ENCODE data around the gene ZBTB16. TPM values are rescaled to one million over a fixed set of nuclear protein-coding genes. Genes with fewer than 3 reads are reported as not detected.

ZBTB16 gene
- total RNA-seq, 1 experiment from 2014 or later: 0.21 TPM

- POLR2A ChIA-PET: no interaction called here
These were observed 3.1 kb upstream of the ZBTB16 start for GRCh38 chr11:114056409-114056808.

GRCh38 chr11:114057147-114057546 lies 2.4 kb upstream of the ZBTB16 start:
- Histone ChIP-seq H3K27me3 (ENCODE audit: control insufficient read depth, insufficient read depth, low read length) (peaks cover 33% of the 10 kb centered on the region), H3K36me3 (ENCODE audit: control insufficient read depth, insufficient read depth, low read length) (no peaks in the 10 kb centered on the region), H3K9me3 (ENCODE audit: control insufficient read depth, insufficient read depth, low read depth, low read length) (no peaks in the 10 kb centered on the region), H3K4me1 (ENCODE audit: control insufficient read depth, insufficient read depth, low read length) (no peaks in the 10 kb centered on the region), H3K4me3 (ENCODE audit: low read depth in 2 of 2, low read length in 2 of 2) (no peak overlapping the region), H3K27ac (ENCODE audit: low read length) (no peak overlapping the region)
- DNase-seq (ENCODE audit: low read depth, low spot score): no peak
- no peak for ATAC-seq
- ChIA-PET CTCF (no interaction called here), POLR2A (no interaction called here)
- intact Hi-C loops (cut with micrococcal nuclease; ENCODE audit: unreplicated experiment): no loop called here
- TF ChIP-seq REST (IDR thresholded peaks at IDR 0.05; ENCODE audit: insufficient read depth in 1 of 2, low read depth in 2 of 2, low read length in 1 of 2): no peak
- TF ChIP-seq CTCF (IDR thresholded peaks at IDR 0.05): no peak
- no peak for TF ChIP-seq SIN3A (IDR thresholded peaks at IDR 0.05; ENCODE audit: borderline replicate concordance, insufficient read depth, low read depth, low read length)
- no peak for TF ChIP-seq POLR2AphosphoS5 (IDR thresholded peaks at IDR 0.05; ENCODE audit: low read depth, low read length)
- no TSS peak for BruUV-seq (replicated peaks)
- in situ Hi-C loops (cut with HindIII; ENCODE audit: low pct_unique_long_range_greater_than_20kb, low sequenced_read_pairs): no loop called here

More at GRCh38 chr11:114056409-114056808, 3.1 kb upstream of the ZBTB16 start:
- no peak for ATAC-seq
- CTCF ChIA-PET: no interaction called here
- in situ Hi-C loops (cut with HindIII; ENCODE audit: low pct_unique_long_range_greater_than_20kb, low sequenced_read_pairs): no loop called here
- TF ChIP-seq CTCF (IDR thresholded peaks at IDR 0.05) (no peak), SIN3A (IDR thresholded peaks at IDR 0.05; ENCODE audit: borderline replicate concordance, insufficient read depth, low read depth, low read length) (no peak), TCF7L2 (IDR thresholded peaks at IDR 0.05; ENCODE audit: low read depth, low read length) (no peak), REST (IDR thresholded peaks at IDR 0.05; ENCODE audit: insufficient read depth in 1 of 2, low read depth in 2 of 2, low read length in 1 of 2) (no peak), POLR2AphosphoS5 (IDR thresholded peaks at IDR 0.05; ENCODE audit: low read depth, low read length) (no peak)
- H3K27ac ChIP-seq (ENCODE audit: low read length): no peak overlapping the region
- no TSS peak for BruUV-seq (replicated peaks)
- intact Hi-C loops (cut with micrococcal nuclease; ENCODE audit: unreplicated experiment): no loop called here
- DNase-seq (ENCODE audit: low read depth, low spot score): no peak
- no peaks in the 10 kb centered on the region for H3K36me3 ChIP-seq (ENCODE audit: control insufficient read depth, insufficient read depth, low read length)
- H3K27me3 ChIP-seq (ENCODE audit: control insufficient read depth, insufficient read depth, low read length): peaks cover 27% of the 10 kb centered on the region
- H3K4me1 ChIP-seq (ENCODE audit: control insufficient read depth, insufficient read depth, low read length): no peaks in the 10 kb centered on the region
- no peaks in the 10 kb centered on the region for H3K9me3 ChIP-seq (ENCODE audit: control insufficient read depth, insufficient read depth, low read depth, low read length)
- no peak overlapping the region for H3K4me3 ChIP-seq (ENCODE audit: low read depth in 2 of 2, low read length in 2 of 2)

Data from Panc1 (cell line).